ENCODE data around the gene BICRAL.
"Not testable (repeated sequence)": the region's sequence is repeated elsewhere in the genome, so short reads cannot be mapped to it uniquely, and the experiment has no call there.

Gene BICRAL

DNA sequence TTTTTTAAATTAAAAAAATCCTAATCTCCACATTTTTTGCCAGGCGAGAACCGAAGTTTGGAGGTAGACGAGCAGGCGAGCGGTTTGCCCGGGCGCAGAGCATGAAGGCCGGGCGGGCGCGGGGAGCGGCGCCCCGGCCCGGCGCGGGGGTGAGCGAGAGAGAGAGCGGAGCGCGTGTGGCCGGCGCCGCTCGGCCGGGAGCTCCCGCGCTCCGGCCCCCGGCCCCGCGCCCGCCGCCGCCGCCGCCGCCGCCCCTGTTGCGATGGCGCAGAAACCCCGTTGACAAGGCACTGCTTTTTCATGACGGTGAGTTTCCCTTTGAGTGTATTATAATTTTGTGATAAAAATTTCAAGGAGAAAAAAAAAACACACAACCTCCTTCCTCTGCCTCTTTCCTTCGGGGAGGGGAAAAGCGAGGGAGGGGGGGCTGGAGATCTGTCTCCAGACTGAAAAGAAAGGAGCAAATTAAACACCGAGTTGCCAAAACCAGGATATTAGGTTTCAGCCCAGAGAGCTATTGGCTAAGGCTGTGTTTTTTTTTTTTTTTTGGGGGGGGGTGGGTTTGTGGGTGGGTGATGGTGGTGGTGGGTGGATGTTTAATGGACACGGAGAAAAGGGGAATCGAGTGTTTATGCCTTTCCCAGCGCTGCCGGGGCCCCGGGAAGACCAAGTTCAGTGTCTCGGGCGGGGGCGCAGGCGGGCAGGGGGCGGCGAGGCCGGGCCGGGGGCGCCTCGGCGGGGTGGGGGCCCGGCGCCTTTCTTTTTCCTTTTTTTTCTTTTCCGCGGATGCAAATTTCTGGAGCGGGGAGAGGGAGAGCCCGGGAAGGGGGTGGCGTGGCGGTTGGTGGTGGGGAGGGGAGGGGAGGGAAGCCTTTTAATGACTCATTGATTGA lies at the start of gene BICRAL:
BICRAL (plus strand) TSS at position 257 of the 893 bp plus-strand sequence. CDS start 39,971 bp downstream, outside the sequence.
- TF ChIP-seq, protein P1, sequence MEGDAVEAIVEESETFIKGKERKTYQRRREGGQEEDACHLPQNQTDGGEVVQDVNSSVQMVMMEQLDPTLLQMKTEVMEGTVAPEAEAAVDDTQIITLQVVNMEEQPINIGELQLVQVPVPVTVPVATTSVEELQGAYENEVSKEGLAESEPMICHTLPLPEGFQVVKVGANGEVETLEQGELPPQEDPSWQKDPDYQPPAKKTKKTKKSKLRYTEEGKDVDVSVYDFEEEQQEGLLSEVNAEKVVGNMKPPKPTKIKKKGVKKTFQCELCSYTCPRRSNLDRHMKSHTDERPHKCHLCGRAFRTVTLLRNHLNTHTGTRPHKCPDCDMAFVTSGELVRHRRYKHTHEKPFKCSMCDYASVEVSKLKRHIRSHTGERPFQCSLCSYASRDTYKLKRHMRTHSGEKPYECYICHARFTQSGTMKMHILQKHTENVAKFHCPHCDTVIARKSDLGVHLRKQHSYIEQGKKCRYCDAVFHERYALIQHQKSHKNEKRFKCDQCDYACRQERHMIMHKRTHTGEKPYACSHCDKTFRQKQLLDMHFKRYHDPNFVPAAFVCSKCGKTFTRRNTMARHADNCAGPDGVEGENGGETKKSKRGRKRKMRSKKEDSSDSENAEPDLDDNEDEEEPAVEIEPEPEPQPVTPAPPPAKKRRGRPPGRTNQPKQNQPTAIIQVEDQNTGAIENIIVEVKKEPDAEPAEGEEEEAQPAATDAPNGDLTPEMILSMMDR (IDR thresholded peaks at IDR 0.05; ENCODE audit: low read depth, low read length), result no peak
- peak; percentile 69 for DNase-seq (ENCODE audit: extremely low read depth, low read depth)

DNA sequence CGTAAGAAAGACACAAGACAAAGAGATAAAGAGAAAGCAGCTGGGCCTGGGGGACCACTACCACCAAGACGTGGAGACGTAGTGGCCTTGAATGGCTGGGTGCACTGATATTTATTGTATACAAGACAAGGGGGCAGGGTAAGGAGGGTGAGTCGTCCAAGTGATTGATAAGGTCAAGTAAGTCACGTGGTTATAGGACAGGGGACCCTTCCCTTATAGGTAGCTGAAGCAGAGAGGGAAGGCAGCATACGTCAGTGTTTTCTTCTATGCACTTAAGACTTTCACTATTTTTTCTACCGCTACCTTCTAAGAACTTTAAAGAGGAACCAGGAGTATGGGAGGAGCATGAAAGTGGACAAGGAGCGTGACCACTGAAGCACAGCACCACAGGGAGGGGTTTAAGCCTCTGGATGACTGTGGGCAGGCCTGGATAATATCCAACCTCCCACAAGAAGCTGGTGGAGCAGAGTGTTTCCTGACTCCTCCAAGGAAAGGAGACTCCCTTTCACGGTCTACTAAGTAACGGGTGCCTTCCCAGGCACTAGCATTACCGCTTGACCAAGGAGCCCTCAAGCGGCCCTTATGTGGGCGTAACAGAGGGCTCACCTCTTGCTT lies 47.9 kb upstream of the BICRAL start:
- not testable (repeated sequence) for DNase-seq (ENCODE audit: extremely low read depth, low read depth)

DNA sequence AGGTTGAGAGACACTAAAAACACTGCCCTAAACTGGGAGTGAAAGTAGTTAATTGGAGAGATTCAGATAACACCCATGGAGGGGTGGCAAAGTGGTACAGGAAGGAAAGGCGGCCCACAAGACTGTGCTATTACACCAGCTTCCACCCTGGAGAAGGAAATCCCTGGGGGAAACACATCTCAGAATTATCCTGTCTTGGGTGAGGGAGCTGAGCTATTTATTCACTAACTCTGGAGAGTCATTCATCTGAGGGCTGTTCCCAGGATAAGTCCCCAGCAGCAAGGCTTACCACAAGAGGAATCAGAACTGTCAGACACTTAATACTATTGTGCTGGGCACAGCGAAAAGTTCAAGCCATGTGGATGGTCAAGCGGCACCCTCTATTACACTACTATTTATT lies 45.9 kb upstream of the BICRAL start:
- no peak for DNase-seq (ENCODE audit: extremely low read depth, low read depth)
- TF ChIP-seq, protein P1 (IDR thresholded peaks at IDR 0.05; ENCODE audit: low read depth, low read length), result no peak

GRCh38 chr6:42740725-42741124 lies 41.1 kb upstream of the BICRAL start:
- TF ChIP-seq, protein P1 (IDR thresholded peaks at IDR 0.05; ENCODE audit: low read depth, low read length), result no peak
- DNase-seq (ENCODE audit: extremely low read depth, low read depth), result peak; percentile 74

- peak; percentile 52 for DNase-seq (ENCODE audit: extremely low read depth, low read depth)
- TF ChIP-seq, protein P1 (IDR thresholded peaks at IDR 0.05; ENCODE audit: low read depth, low read length), result no peak
Observed at GRCh38 chr6:42742116-42742894, 39.5 kb upstream of the BICRAL start.

DNA sequence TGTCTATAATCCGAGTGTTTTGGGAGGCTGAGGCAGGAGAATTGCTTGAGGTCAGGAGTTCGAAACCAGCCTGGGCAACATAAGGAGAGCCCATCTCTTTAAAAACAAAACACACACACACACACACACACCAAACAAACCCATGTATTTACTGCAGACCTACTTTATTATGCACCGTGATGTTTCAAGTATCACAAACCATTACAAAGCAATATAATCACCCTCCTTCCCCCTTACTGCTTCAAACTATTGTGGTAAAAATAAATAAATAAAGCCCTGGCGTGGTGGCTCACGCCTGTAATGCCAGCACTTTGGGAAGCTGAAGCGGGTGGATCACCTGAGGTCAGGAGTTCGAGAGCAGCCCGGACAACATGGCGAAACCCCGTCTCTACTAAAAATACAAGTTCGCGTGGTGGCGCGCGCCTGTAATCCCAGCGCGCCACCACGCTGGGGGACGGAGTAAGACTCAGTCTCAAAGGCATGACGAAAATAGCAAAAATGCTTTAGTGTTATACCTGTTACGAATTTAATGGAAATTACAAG lies 37.4 kb upstream of the BICRAL start:
- TF ChIP-seq, protein P1 (IDR thresholded peaks at IDR 0.05; ENCODE audit: low read depth, low read length), result no peak
- DNase-seq (ENCODE audit: extremely low read depth, low read depth), result no peak

DNA sequence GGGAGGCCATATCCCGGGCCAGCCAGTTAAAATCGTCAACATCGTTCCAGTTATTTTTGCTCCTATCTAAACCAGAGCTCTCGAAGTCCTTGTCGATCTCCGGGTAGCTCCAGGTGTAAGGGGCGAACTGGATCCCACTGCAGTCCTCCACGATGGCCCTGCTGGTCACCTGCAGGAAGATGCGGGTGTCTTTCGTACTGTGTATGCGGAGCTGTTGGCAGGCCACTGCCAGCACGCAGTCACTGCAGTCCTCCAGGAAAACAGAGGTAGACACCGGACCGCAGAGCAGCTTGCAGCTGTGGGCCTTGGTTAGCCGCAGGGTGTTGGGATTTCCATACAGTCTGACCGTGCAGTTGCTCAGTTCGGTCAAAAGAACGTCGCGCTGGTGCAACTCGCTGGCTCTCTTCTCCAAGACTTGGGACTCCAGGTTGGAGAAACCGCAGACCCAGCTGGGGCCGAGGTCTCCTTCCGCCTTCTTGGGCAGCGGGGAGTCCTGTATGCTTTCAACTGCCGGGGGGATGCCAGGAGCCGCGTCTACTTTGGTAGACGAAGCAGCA lies 36.7 kb upstream of the BICRAL start:
- DNase-seq (ENCODE audit: extremely low read depth, low read depth), result no peak
- TF ChIP-seq, protein P1 (IDR thresholded peaks at IDR 0.05; ENCODE audit: low read depth, low read length), result no peak
